GM18858 (cell line): ENCODE data around the gene ARSG.
"Not testable (repeated sequence)": the region's sequence is repeated elsewhere in the genome, so short reads cannot be mapped to it uniquely, and the experiment has no call there.

Source experiments
- ATAC-seq: cut with Tn5 transposase; IDR thresholded peaks from one replicate; pipeline ENCODE4 v1.9.1; 2021; ENCODE audit not compliant: unreplicated experiment

ARSG gene

DNA sequence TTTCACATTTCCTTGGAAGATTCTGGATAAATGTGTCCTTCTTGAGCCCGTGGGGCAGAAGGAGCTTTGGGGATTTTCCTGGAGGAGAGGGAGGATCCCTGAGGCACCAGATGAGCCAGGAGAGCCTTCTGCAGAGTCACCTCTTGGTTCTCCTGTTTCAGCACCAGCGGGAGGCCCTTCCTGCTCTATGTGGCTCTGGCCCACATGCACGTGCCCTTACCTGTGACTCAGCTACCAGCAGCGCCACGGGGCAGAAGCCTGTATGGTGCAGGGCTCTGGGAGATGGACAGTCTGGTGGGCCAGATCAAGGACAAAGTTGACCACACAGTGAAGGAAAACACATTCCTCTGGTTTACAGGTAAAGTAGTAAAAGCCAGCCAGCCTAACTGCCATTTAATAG, 77.1 kb downstream of the ARSG start:
- no peak for ATAC-seq

GRCh38 chr17:68375566-68375965, 84.3 kb downstream of the ARSG start:
- ATAC-seq: no peak

DNA sequence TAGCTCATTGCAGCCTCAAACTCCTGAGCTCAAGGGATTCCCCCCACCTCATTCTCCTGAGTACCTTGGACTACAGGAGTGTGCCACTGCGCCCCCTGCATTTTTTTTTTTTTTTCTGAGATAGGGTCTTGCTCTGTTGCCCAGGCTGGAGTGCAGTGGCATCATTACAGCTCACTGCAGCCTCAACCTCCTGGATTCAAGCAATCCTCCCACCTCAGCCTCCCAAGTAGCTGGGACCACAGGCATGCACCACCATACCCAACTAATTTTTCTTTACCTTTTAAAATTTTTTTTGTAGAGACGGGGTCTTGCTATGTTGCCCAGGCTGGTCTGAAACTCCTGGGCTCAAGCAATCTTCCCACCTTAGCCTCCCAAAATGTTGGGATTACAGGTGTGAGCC, 84.9 kb downstream of the ARSG start:
- not testable (repeated sequence) for ATAC-seq

- no peak for ATAC-seq
Measured at GRCh38 chr17:68377771-68378267, 86.5 kb downstream of the ARSG start.

- no peak for ATAC-seq
Measured at GRCh38 chr17:68378268-68379176, 87.2 kb downstream of the ARSG start.

- no peak for ATAC-seq
Measured at GRCh38 chr17:68379177-68379510, 87.8 kb downstream of the ARSG start.

- no peak for ATAC-seq
Measured at GRCh38 chr17:68379692-68380677, 88.7 kb downstream of the ARSG start.

GRCh38 chr17:68381076-68381900, 90.0 kb downstream of the ARSG start:
- no peak for ATAC-seq

GRCh38 chr17:68382582-68383085, 91.3 kb downstream of the ARSG start:
- ATAC-seq: no peak

- no peak for ATAC-seq
Measured at GRCh38 chr17:68383120-68383442, 91.8 kb downstream of the ARSG start.

DNA sequence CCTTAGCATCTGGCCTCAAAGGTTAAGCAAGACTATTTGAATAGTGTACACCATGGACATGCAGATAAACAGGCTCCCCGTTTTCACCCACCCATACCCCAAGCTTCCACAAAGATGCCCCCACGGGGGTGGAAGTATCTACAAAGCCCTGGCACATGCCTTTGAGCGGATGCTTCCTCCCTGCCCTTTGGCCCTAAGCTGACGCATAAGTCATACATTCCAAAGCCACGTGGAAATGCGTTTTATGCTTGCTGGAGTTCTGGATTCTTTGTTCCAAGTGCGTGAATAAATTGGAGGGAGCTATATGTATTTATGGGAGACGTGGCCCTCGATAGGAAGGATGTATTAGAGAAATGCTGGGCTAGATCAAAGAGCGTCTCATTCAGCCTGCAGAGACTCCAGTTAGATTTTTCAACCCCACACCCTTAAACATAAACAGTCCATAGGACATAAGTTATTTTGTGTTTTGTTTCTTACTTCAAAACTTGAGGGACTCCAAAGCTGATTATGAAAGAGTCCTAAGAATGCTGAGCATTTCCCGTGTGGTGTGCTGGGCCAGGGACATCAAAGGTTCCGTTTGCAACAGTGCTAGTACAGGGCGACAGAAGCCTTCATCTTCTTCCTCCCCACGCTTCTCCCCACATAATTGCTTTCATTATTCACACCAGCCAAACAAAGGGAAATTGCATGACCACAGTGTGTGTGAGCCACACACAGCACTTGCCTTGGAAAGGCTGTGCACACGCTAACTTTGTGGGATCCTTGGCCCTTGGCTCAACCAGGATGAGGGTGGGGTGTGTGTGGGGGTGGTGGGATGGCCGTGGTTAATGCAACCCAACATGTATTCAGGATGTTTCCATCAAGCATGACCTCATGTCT, 92.4 kb downstream of the ARSG start:
- no peak for ATAC-seq

GRCh38 chr17:68384471-68384870, 93.2 kb downstream of the ARSG start:
- no peak for ATAC-seq

DNA sequence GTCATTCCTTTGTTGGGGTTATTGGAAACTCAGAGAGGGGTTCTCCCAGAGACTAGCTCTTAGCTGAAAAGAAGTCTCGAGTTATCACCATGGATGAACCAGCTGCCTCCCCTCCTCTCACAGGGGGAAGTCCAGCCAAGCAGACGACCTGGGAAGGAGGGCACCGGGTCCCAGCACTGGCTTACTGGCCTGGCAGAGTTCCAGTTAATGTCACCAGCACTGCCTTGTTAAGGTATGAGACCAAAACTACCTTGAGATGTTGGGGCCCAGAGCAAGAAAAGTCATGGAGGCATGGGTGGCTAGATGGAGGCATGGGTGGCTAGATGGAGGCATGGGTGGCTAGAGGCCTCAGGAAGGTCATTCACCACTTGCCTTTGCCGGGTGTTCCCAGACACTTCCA, 93.6 kb downstream of the ARSG start:
- ATAC-seq: no peak

GRCh38 chr17:68385490-68386215, 94.4 kb downstream of the ARSG start:
- no peak for ATAC-seq

GRCh38 chr17:68387435-68388218, 96.3 kb downstream of the ARSG start:
- ATAC-seq: no peak

DNA sequence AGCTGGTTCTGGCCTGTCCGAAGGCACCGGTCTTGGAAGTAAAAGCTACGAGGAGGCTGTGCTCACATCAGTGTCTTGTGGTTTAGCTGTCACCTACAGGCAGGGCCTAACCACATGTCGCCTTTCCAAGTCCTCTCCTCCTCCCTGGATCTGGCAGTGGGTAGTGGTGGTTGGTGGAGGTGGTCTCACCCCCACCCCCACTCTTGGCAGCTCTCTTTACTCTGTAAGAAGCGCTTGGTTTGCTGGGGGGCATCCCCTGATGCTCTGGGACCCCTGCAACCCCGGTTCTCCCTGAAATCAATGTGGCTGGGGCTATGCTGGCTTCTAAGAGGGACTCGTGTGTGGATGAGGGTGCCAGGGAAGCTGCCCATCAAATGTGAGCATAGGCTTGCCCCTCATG, 97.7 kb downstream of the ARSG start:
- no peak for ATAC-seq

GRCh38 chr17:68390888-68391545, 99.7 kb downstream of the ARSG start:
- no peak for ATAC-seq
